Choroid plexus epithelial cell (primary cell): ENCODE measurements around the gene LITAF.

Experiments
- DNase-seq: peaks from one replicate; pipeline ENCODE4 v3.0.0-alpha.2; 2010; ENCODE audit warnings: low read depth
- H3K4me3 ChIP-seq: 2 replicates; pipeline ENCODE4 v1.5.1; 2011; ENCODE audit warnings: low read depth, mild to moderate bottlenecking, control low read depth, low read length, moderate library complexity
- CTCF ChIP-seq: conservative IDR thresholded peaks from 2 replicates; pipeline ENCODE4 v1.5.1; 2011; ENCODE audit warnings: low read depth, mild to moderate bottlenecking, control low read depth, inconsistent platforms, low read length, moderate library complexity

Gene LITAF

GRCh38 chr16:11557801-11558200 is 28.9 kb downstream of the LITAF start:
- DNase-seq = no peak
- TF ChIP-seq CTCF = no peak
- H3K4me3 ChIP-seq = no peak overlapping the region

GRCh38 chr16:11556945-11557720 is 29.6 kb downstream of the LITAF start:
- no peak for TF ChIP-seq CTCF
- DNase-seq = no peak
- no peak overlapping the region for H3K4me3 ChIP-seq

- H3K4me3 ChIP-seq = no peak overlapping the region
- no peak for TF ChIP-seq CTCF
- DNase-seq = no peak
Observed at GRCh38 chr16:11556214-11556819, 30.4 kb downstream of the LITAF start.

- DNase-seq = no peak
- no peak for TF ChIP-seq CTCF
- H3K4me3 ChIP-seq = no peak overlapping the region
Observed at GRCh38 chr16:11554053-11554452, 32.7 kb downstream of the LITAF start.

- no peak for DNase-seq
- no peak overlapping the region for H3K4me3 ChIP-seq
- no peak for TF ChIP-seq CTCF
Observed at GRCh38 chr16:11553371-11553770, 33.3 kb downstream of the LITAF start.

GRCh38 chr16:11552440-11552839 is 34.3 kb downstream of the LITAF start:
- TF ChIP-seq CTCF = no peak
- no peak overlapping the region for H3K4me3 ChIP-seq
- DNase-seq = no peak

GRCh38 chr16:11551842-11552241 is 34.9 kb downstream of the LITAF start:
- DNase-seq = no peak
- no peak overlapping the region for H3K4me3 ChIP-seq
- no peak for TF ChIP-seq CTCF
